Uterus (tissue), 4 donors: ENCODE data around the gene NAMPT. TPM values are rescaled to one million over a fixed set of nuclear protein-coding genes. Genes with fewer than 3 reads are reported as not detected.

Source experiments
- DNase-seq, 2 donors: peaks; one replicate each; pipeline ENCODE4 v3.0.0-alpha.2; 2019 to 2020
- H3K27ac ChIP-seq, 2 donors: fragments of 200-600 bp; sonication (generic); 1 replicate in 1 of 2; 2 replicates in 1 of 2; pipeline ENCODE4 v1.5.1; 2016 to 2018
- H3K27me3 ChIP-seq, 2 donors: fragments of 200-600 bp; sonication (generic); one replicate each; pipeline ENCODE4 v1.5.1; 2018 to 2019; ENCODE audit warnings: control low read depth in 1 of 2
- H3K36me3 ChIP-seq, 2 donors: fragments of 200-600 bp; sonication (generic); one replicate each; pipeline ENCODE4 v1.5.1; 2019; ENCODE audit warnings: control low read depth in 1 of 2
- H3K4me1 ChIP-seq, 2 donors: fragments of 200-600 bp; sonication (generic); one replicate each; pipeline ENCODE4 v1.5.1; 2018 to 2019; ENCODE audit warnings: control low read depth in 1 of 2
- H3K4me3 ChIP-seq, 2 donors: fragments of 200-600 bp; sonication (generic); 1 replicate in 1 of 2; 2 replicates in 1 of 2; pipeline ENCODE4 v1.5.1; 2018 to 2019; ENCODE audit warnings: mild to moderate bottlenecking in 1 of 2
- H3K9me3 ChIP-seq, 2 donors: fragments of 200-600 bp; sonication (generic); one replicate each; pipeline ENCODE4 v1.5.1; 2019; ENCODE audit warnings: control low read depth in 1 of 2
- CTCF ChIP-seq, 4 experiments: fragments of 200-600 bp in 2 of 4; fragments of 450-650 bp in 2 of 4; sonication (generic) in 2 of 4; IDR thresholded peaks; one replicate each; pipeline ENCODE4 v1.5.1; 2016 to 2019; ENCODE audit warnings: antibody characterized with exemption in 4 of 4, mild to moderate bottlenecking in 2 of 4, moderate library complexity in 1 of 4
- POLR2A ChIP-seq, 2 donors: fragments of 450-650 bp; IDR thresholded peaks; one replicate each; pipeline ENCODE4 v1.6.1; 2016; ENCODE audit warnings: antibody characterized with exemption in 2 of 2, mild to moderate bottlenecking in 1 of 2, moderate library complexity in 1 of 2
- intact Hi-C: fragments of 100-400 bp; cut with DNase I; formaldehyde crosslinking; loops from one replicate; pipeline ENCODE4 v1.15.1; 2023; ENCODE audit warnings: low total_unique reads
- total RNA-seq, 4 donors: library from RNA; depleted of rRNA in 3 of 4; stranded (reverse); fragments of >200 nt in 3 of 4; gene quantifications; one replicate each; pipeline versions ENCODE4 v1.1.0 to v1.2.4, GENCODE V29; 2014 to 2023
- donor health status: DM: yes; HTN: yes; CAD: no.

NAMPT gene
- total RNA-seq, 4 donors from 2014 or later, result 30.7 to 223 (median 84.1) TPM

DNA sequence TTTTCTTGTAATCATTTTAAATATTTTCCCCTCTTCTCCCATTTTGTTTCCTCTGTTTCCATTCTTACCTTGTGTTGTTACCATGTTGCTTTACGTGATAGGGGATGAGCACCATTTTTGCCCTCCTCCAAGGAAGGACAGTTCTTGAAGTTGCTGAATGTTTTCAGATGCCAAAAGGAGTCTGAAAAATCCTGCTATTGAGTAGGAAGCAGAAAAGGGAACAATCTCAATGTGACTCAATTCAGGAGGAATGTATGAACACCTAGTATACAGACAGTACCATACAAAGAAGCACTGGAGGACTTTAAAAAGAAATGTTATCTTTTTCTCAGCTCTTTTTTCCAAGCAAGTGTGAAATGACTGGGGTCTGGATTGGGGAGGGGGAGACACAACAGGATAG, 5.1 kb upstream of the NAMPT start:
- no peak overlapping the region for H3K27ac ChIP-seq
- H3K9me3 ChIP-seq, result no peaks in the 10 kb centered on the region
- H3K36me3 ChIP-seq, result no peaks in the 10 kb centered on the region
- TF ChIP-seq POLR2A (IDR thresholded peaks at IDR 0.05), result no peak
- no peak for TF ChIP-seq CTCF (IDR thresholded peaks at IDR 0.05)
- intact Hi-C loops, result no loop called here
- no peak for DNase-seq
- H3K4me3 ChIP-seq, result no peak overlapping the region
- no peaks in the 10 kb centered on the region for H3K27me3 ChIP-seq
- no peaks in the 10 kb centered on the region for H3K4me1 ChIP-seq

DNA sequence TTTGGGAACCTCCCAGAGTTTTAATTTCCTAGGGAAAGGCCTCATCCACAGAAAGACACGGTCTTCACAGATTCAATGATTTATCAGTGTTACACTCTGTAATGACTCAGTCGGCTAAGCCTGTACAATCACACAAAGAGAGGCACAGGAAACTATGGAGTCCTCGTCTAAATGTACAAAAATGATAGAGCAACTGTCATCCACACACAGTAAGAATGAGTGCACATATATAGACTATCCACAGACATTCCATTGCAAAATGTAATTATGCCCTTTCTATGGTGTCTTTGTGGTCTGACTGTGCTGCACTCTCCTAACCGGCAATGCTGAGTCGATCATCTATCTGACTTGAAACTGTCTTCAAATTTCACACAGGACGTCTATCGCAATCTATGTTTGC, 3.5 kb upstream of the NAMPT start:
- TF ChIP-seq CTCF (IDR thresholded peaks at IDR 0.05), result no peak
- intact Hi-C loops, result no loop called here
- DNase-seq, result no peak

GRCh38 chr7:106287786-106288185, 3.0 kb upstream of the NAMPT start:
- no peak for DNase-seq

More for the DNA sequence above, 3.5 kb upstream of the NAMPT start:
- Histone ChIP-seq H3K36me3 (no peaks in the 10 kb centered on the region), H3K9me3 (no peaks in the 10 kb centered on the region), H3K27ac (no peak overlapping the region), H3K4me1 (no peaks in the 10 kb centered on the region), H3K4me3 (no peak overlapping the region), H3K27me3 (no peaks in the 10 kb centered on the region)

GRCh38 chr7:106285855-106286492, 1.2 kb upstream of the NAMPT start:
- Histone ChIP-seq H3K9me3 (no peaks in the 10 kb centered on the region), H3K4me3 (peak overlapping the region; percentile 64 to 88), H3K4me1 (no peaks in the 10 kb centered on the region), H3K36me3 (no peaks in the 10 kb centered on the region), H3K27ac (peak overlapping the region; percentile 97 to 99), H3K27me3 (no peaks in the 10 kb centered on the region)
- intact Hi-C loops, result no loop called here
- TF ChIP-seq POLR2A (IDR thresholded peaks at IDR 0.05) (no peak), CTCF (IDR thresholded peaks at IDR 0.05) (no peak)
- DNase-seq, result no peak

More at GRCh38 chr7:106287786-106288185, 3.0 kb upstream of the NAMPT start:
- no peaks in the 10 kb centered on the region for H3K36me3 ChIP-seq
- H3K9me3 ChIP-seq, result no peaks in the 10 kb centered on the region
- H3K27me3 ChIP-seq, result no peaks in the 10 kb centered on the region
- no peak overlapping the region for H3K27ac ChIP-seq
- H3K4me3 ChIP-seq, result no peak overlapping the region
- H3K4me1 ChIP-seq, result no peaks in the 10 kb centered on the region
- intact Hi-C loops, result no loop called here
- TF ChIP-seq POLR2A (IDR thresholded peaks at IDR 0.05) (no peak), CTCF (IDR thresholded peaks at IDR 0.05) (no peak)

DNA sequence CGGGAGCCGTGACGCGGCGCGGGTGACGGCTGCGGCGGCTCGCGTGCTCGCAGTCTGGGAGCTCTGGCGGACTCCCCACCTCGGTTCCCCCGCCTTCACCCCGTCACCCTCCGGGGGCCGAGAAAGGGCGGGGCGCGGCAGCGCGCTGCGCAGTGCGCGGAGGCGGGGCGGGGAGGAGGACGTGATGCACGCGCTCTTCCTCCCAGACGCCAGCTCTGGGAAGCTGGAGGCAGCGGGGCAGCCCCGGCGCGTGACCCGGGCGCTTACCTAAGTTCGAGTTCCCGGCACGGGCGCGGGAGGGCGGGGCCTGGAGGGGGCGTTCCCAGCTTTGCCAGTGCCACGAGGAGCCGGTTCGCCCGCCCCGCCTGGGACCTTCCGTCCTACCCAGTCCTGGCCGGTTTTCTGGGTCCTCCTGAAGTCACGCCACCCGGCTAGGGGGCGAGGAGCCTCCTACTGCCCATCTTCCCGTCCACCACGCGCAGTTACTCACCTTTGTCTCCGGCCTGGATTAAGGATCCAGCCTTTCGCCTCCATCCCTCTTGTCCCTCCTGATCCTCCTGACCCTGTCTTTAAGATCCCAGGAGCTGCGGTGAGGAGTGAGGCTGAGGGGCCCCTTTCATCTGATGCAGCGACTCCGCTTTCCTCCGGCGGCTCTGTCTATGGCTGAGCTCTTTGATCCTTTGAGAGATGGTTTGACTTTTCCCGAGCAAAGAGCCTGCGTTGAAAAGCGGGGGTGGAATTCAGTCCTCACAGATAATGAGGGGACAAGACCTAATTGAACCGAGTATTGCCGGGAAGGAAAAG, 470 bp upstream of the NAMPT start:
- DNase-seq, result peak; percentile 98
- H3K27ac ChIP-seq, result peak overlapping the region; percentile 97 to 99
- H3K36me3 ChIP-seq, result no peaks in the 10 kb centered on the region
- no peaks in the 10 kb centered on the region for H3K27me3 ChIP-seq
- peak; percentile 48 to 93 for TF ChIP-seq POLR2A (IDR thresholded peaks at IDR 0.05)
- TF ChIP-seq CTCF (IDR thresholded peaks at IDR 0.05), result no peak
- intact Hi-C loops, result no loop called here
- peak overlapping the region; percentile 64 to 88 for H3K4me3 ChIP-seq
- H3K9me3 ChIP-seq, result no peaks in the 10 kb centered on the region
- H3K4me1 ChIP-seq, result no peaks in the 10 kb centered on the region
